Measurements from ENCODE around the gene SHFL.

The SHFL gene

GRCh38 chr19:10100163-10100785, 14.2 kb downstream of the SHFL start:
- in situ Hi-C loops (cut with MboI; ENCODE audit: low sequenced_read_pairs, unreplicated experiment) = no loop called here
- no peak for DNase-seq (ENCODE audit: low spot score)
- no peak for TF ChIP-seq CTCF (IDR thresholded peaks at IDR 0.05; ENCODE audit: borderline replicate concordance, control extremely low read depth, extremely low read depth, insufficient read depth, missing control alignments)

- peak; percentile 79 for DNase-seq (ENCODE audit: low spot score)
- in situ Hi-C loops (cut with MboI; ENCODE audit: low sequenced_read_pairs, unreplicated experiment) = no loop called here
- TF ChIP-seq CTCF (IDR thresholded peaks at IDR 0.05; ENCODE audit: borderline replicate concordance, control extremely low read depth, extremely low read depth, insufficient read depth, missing control alignments) = no peak
Observed at GRCh38 chr19:10102787-10103236, 16.7 kb downstream of the SHFL start.

- TF ChIP-seq CTCF (IDR thresholded peaks at IDR 0.05; ENCODE audit: borderline replicate concordance, control extremely low read depth, extremely low read depth, insufficient read depth, missing control alignments) = no peak
- no peak for DNase-seq (ENCODE audit: low spot score)
- in situ Hi-C loops (cut with MboI; ENCODE audit: low sequenced_read_pairs, unreplicated experiment) = no loop called here
Observed at GRCh38 chr19:10104130-10104513, 18.0 kb downstream of the SHFL start.

GRCh38 chr19:10104665-10105508, 18.8 kb downstream of the SHFL start:
- in situ Hi-C loops (cut with MboI; ENCODE audit: low sequenced_read_pairs, unreplicated experiment) = no loop called here
- TF ChIP-seq CTCF (IDR thresholded peaks at IDR 0.05; ENCODE audit: borderline replicate concordance, control extremely low read depth, extremely low read depth, insufficient read depth, missing control alignments) = no peak
- DNase-seq (ENCODE audit: low spot score) = peak; percentile 81

- peak; percentile 74 for DNase-seq (ENCODE audit: low spot score)
- in situ Hi-C loops (cut with MboI; ENCODE audit: low sequenced_read_pairs, unreplicated experiment) = no loop called here
Observed at GRCh38 chr19:10105509-10106099, 19.5 kb downstream of the SHFL start.

More at GRCh38 chr19:10105509-10106099, 19.5 kb downstream of the SHFL start:
- no peak for TF ChIP-seq CTCF (IDR thresholded peaks at IDR 0.05; ENCODE audit: borderline replicate concordance, control extremely low read depth, extremely low read depth, insufficient read depth, missing control alignments)

All from GM13976 (cell line).